ENCODE measurements around the gene NMRAL1.

The NMRAL1 gene

DNA sequence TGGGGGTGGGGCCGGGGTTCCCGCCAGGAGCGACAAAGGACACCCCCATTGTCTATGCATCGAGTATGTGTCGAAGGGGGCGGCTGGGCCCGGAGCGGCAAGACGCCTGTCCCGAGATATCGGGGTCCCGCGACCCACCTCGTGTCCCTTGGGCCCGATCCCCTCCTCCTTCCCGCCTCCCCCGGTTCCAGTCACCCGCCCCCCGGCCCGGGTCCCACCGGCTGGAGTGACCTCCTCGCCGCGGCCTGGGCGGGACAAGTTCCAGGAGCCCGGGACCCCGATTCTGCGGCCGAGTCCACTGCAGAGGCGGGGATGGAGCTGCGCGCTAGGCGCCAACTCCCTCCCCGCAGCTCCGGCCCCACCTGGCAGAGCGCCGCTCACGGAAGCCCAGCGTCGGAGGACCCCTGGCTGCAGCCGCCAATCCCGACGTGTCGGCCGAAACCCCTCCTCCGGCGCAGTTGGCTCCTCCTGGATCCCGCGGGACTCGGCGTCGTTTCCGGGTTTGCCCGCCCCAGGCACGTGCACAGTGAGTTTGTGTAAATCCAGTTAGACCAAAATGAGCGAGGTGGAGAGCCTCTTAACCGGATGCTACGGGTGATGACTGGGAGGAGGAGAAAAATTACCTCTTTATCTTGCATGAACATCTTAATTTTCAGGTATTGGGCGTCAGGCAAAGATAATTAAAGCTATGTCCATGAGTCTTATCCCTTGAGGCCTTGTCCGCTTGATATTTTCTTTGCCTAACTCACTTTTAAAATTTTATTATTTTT is at the start of gene NMRAL1:
Gene NMRAL1, minus strand, starts transcription at position 434 of the 770 bp plus-strand sequence. CDS start 493 bp downstream, outside the sequence.
- no peak for DNase-seq

DNA sequence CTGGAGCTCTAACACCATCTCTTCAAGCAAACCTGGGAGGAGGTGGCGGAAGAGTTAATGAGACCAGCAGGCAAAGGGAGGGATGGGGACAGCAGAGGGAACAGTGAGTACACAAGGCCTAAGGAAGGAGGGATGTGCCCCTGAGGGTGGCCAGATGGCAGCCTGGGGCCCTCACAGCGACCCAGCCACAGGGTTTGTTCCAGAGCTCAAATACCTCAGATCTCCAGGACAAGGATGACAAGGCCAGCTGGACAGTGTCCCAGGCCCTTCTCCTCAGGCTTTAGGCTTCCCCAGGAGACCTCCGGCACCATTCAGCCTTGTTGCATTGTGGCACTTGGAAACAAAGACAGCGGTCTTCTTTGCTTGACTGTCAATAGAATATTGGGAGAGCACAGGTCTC is 49.3 kb upstream of the NMRAL1 start:
- peak; percentile 18 to 74 for DNase-seq

GRCh38 chr16:4522051-4522581 is 47.7 kb upstream of the NMRAL1 start:
- peak; percentile 98 for DNase-seq

- no peak for DNase-seq
These were observed 46.5 kb upstream of the NMRAL1 start for GRCh38 chr16:4520913-4521312.

DNA sequence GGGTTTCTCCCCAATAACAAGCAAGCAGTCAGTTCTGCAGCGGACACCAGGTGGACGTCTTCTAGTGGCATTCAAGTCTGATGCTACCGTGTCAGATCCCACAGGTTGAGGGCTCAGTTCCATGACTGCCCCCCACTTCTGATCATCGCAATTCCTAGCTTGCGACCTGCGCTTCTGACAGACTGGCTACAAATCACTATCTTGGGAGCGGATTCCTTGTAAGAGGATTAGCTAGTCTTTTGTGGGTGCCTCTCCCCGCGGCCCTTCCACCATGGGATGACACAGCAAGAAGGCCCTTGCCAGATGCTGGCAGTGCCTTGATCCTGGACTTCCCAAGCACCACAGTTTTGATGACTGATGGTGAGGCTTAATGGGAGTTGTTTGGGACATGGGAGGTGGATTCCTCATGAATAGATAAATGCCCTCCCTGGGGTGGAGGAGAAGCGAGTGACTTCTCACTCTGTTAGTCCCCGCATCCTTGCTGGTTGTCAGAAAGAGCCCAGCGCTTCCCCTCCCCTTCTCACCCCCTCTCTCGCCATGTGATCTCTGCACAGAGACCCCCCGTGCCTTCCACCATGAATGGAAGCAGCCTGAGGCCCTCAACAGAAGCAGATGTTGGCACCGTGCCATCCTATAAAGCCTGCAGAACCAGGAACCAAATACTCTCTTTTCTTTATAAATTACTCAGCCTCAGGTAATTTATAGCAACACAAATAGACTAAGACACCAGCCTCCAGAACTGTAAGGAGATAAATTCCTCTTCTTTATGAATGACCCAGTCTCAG is 45.0 kb upstream of the NMRAL1 start:
- no peak for DNase-seq

GRCh38 chr16:4517812-4518680 is 43.6 kb upstream of the NMRAL1 start:
- DNase-seq = peak; percentile 48 to 76

GRCh38 chr16:4515611-4516233 is 41.3 kb upstream of the NMRAL1 start:
- DNase-seq = no peak

GRCh38 chr16:4514606-4515005 is 40.2 kb upstream of the NMRAL1 start:
- DNase-seq = no peak

DNA sequence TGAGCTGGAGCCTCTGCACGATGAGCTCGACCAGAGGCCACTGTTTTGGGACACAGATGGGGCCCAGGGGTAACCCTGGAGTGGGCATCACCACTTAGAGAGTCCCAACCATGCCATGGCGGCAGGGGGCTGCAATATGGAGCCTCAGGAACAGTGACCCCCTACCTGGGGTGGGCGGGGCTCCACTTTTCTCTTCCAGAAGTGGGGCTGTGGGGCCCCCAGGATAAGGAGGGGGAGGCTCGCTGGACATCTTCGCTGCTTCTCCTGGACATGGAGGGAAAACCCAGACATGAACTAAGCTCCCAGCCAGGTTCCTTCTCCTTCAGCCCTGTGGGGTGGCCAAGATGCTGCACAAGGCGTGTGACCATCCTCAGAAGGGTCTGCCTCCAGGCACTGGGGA is 39.5 kb upstream of the NMRAL1 start:
- no peak for DNase-seq

GRCh38 chr16:4513086-4513860 is 38.8 kb upstream of the NMRAL1 start:
- DNase-seq = no peak

DNA sequence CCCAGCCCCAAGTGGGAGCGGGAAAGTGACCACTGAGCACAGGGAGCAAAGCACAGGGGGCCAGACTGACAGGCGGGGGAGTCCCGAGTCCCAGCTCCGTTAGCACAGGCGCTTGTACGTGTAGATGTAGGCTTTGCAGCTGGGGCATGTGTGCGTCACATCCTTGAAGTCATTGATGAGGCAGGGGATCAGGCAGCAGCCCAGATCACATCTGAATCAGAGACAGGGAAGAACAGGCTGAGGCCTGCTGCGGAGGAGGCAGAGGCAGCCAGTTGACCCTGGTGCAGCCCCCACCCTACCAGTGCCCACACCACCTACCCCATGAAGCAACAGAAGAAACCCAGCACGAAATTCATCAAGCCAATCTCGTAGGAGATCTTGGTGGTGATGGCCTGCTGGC is 38.0 kb upstream of the NMRAL1 start:
- DNase-seq = no peak

DNA sequence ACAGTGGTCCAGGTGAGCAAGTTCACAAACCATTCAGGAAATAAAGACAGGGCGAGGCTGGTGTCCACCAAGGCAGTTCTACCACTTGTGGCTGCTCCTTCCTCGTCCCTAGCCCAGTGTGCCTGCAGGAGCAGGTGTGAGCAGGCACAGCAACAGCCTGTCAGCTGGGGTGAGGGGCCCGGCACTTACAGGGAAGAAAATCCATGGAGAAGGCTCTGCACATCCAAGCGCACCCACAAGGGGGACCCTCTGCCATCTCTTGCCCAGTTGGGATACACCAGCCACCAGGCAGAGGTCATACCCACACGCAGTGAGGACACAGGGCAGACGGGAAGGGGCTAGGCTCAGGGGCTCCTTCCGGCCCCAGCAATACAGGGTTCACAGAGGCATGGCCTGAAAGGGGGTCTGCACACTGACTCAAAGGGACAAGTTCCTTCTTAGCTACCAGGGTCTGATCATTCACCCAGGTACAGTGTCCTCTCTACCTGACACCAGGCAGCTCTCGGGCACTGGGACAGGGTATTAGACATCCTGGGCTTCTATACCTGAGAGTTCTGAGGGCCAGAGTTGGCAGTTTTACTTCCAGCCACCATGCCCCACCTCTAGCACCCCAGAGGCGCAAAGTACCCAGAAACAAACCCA is 37.1 kb upstream of the NMRAL1 start:
- peak; percentile 50 to 83 for DNase-seq

- no peak for DNase-seq
These were observed 36.5 kb upstream of the NMRAL1 start for GRCh38 chr16:4510747-4511426.

DNA sequence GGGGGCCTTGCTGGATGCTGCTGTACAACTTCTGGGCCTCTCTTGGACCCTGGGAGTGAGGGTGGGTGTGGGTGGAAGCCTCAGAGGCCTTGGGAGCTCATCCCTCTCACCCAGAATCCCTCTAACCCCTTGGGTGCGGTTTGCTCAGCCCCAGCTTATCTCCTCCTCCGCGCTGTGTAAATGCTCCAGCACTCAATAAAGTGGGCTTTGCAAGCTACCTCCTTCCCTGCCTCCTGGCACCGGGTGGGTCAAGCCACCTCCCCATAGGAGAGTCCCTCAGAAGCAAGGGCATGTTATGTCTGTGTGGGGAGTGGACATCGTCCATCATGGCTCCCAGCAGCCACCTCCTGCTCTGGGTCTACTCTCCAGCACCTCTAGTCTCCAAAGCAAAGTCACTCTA is 35.7 kb upstream of the NMRAL1 start:
- no peak for DNase-seq

GRCh38 chr16:4509420-4509819 is 35.0 kb upstream of the NMRAL1 start:
- no peak for DNase-seq

GRCh38 chr16:4508806-4509205 is 34.4 kb upstream of the NMRAL1 start:
- no peak for DNase-seq

GRCh38 chr16:4507588-4508345 is 33.3 kb upstream of the NMRAL1 start:
- no peak for DNase-seq

- DNase-seq = peak; percentile 54 to 74
These were observed 32.0 kb upstream of the NMRAL1 start for GRCh38 chr16:4506450-4506849.

GRCh38 chr16:4505356-4506147 is 31.1 kb upstream of the NMRAL1 start:
- DNase-seq = no peak

Data from NCI-H524 (cell line).